ENCODE data around the gene MUSK.

DNA sequence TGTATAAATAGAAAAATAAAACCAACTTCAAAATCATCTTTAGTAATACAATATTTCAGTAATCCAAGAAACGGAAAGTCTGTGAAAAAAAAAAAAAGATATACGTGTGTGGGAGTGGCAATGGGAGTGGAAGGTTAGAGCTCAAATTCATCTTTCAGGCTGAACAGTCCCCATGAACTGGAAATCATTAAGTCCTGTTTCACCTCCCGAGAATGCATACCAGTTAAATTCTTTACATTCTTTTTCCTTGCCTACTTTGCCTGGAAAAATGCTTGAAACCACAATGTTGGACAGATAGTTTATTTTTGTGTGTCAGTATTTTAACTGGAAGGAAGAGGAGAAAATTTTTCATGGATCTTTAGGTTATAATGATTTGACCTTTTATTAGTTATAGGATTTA is 166.8 kb downstream of the MUSK start:
- TF ChIP-seq, protein P1, sequence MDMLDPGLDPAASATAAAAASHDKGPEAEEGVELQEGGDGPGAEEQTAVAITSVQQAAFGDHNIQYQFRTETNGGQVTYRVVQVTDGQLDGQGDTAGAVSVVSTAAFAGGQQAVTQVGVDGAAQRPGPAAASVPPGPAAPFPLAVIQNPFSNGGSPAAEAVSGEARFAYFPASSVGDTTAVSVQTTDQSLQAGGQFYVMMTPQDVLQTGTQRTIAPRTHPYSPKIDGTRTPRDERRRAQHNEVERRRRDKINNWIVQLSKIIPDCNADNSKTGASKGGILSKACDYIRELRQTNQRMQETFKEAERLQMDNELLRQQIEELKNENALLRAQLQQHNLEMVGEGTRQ (IDR thresholded peaks at IDR 0.05; ENCODE audit: low read length), result no peak
- TF ChIP-seq MAX (IDR thresholded peaks at IDR 0.05) (no peak), RAD21 (IDR thresholded peaks at IDR 0.05 in 1 of 2, conservative IDR thresholded peaks at IDR 0.05 in 1 of 2; ENCODE audit: low read depth in 2 of 2, low read length in 2 of 2) (no peak), EGR1 (IDR thresholded peaks at IDR 0.05; ENCODE audit: borderline replicate concordance, low read depth, low read length) (no peak), SP1 (IDR thresholded peaks at IDR 0.05; ENCODE audit: low read depth, low read length) (no peak), CTCF (IDR thresholded peaks at IDR 0.05; ENCODE audit: control extremely low read depth in 1 of 3, insufficient read depth in 1 of 3, low read depth in 1 of 3, low read length in 3 of 3) (no peak)
